ENCODE results near the gene KPNA6.

DNA sequence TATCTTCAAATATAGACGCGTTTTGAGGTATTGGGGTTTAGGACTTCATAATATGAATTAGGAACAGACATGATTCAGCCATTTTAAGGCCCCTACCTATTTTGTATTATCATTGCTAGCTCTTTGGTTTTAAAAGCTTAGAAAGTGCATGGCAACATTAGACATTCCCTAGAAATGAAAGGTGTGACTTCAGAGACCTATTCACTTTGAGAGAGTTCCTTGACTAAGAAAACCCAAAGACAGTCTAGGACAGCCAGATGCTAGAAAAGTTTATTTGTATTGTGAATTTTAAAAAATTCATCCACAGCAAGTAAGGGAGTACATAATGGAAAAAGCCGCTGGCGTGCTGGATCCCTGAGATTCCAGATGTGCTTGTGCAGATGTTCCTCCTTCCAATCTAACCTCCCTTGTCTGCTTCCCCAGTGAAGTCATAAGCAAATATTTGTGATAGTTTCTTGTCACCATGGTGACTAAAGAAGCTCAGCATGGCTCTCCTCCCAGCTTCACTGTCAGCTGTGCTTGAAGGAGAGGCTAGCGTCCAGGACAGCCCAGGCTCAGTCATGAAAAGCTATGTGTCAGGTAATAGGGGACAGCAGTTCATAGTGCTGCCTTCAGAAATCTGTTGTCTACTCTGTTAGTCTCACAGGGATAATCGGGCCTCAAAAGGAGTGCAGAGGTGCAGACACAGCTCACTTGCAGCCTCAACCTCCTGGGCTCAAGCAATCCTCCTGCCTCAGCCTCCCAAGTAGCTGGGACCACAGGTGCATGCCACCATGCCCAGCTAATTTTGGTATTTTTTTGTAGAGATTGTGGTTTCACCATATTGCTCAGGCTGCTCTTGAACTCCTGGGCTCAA is 34.8 kb downstream of the KPNA6 start:
- no peak for TF ChIP-seq POLR2AphosphoS5 (IDR thresholded peaks at IDR 0.05; ENCODE audit: low read depth, low read length)
- TF ChIP-seq SIN3A (IDR thresholded peaks at IDR 0.05; ENCODE audit: borderline replicate concordance, insufficient read depth, low read length) = no peak
- no peak for TF ChIP-seq TAF1 (IDR thresholded peaks at IDR 0.05; ENCODE audit: borderline replicate concordance, insufficient read depth, low read length)
- TF ChIP-seq REST (IDR thresholded peaks at IDR 0.05; ENCODE audit: insufficient read depth in 1 of 2, low read depth in 2 of 2, low read length in 2 of 2) = no peak

Data from PFSK-1 (cell line).